ENCODE results near the gene H2AZ1.
A peak's percentile ranks its signal among the peaks of the same experiment; 100 is the strongest.

Gene H2AZ1

GRCh38 chr4:99946356-99947189, 3.5 kb downstream of the H2AZ1 start, which contains the start of gene DNAJB14:
TSS of gene DNAJB14 (minus strand) at chr4:99946618. CDS start at chr4:99946571, 47 bp downstream.
- DNase-seq (ENCODE audit: low read depth in 3 of 3): peak; percentile 62 to 75 (median 66)

DNA sequence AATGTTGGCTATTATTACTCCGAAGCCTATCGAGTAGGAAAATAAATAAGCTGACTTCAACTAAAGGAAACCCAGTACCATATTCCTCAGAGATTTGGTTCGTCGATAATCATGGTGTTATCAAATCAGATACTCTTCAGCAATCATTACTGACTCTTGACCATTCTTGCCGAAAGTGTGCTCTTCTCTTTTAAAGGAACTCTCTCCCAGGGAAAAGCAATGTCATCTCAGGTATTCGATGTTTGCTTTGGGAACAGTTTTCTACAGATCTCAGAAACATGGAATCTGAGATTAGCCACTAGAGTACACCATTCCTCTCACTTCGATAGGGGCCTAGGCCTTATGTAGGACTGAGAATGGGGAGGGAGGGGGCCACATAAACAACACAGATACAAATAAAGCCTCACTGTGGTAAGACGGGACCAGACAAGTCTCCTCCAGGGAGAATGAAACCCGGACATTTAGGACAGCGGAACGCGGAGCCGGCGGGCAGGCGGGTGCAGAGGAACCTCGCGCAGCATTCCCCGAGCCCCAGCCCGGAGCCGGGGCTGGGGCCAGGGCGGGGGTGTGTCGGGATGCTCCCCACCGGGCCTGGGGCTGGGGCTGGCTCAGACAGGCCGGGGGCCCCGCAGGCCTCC, 4.2 kb downstream of the H2AZ1 start:
- peak in 1 of 3 donors; percentile 20 for DNase-seq (ENCODE audit: low read depth in 3 of 3)

DNA sequence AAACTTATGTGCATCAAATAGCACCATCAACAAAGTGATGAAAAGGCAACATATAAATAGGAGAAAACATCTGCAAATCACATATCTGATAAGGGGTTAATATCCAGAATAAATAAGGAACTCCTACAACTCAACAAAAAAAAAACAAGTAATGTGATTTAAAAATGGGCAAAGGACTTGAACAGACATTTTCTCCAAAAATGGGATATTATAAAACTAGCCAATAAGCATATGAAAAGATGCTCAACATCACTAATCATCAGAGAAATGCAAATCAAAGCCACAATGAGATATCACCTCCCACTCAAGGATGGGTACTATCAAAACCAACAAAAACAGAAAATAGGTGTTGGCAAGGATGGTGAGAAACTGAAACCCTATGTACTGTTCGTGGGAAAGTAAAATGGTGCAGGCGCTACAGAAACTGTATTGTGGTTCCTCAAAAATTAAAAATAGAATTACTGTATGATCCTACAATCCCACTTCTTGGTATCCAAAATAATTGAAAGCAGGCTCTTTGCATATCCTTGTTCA, 6.1 kb downstream of the H2AZ1 start:
- DNase-seq (ENCODE audit: low read depth in 3 of 3): no peak

DNA sequence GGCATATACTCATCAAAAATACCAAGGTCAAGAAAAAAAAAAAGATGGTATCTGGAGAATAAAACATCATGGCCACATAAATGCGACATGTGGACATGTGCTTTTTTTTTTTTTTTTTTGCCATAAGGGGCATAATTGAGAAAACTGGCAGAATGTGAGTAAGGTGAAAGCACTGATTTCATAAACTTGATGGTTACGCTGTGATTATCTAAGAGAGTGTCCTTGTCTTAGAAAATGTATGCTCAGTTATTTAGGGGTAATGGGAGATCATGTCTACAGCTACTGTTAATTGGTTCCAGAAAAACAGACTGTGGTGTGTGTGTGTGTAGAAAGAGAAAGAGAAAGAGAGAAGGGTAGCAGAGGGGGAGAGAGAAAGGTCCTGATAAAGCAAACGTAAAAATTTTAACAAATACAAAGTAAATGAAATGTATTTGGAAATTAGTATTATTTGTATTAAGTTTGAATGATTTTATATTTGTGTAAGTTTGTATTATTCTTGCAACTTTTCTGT, 11.8 kb downstream of the H2AZ1 start:
- no peak for DNase-seq (ENCODE audit: low read depth in 3 of 3)

DNA sequence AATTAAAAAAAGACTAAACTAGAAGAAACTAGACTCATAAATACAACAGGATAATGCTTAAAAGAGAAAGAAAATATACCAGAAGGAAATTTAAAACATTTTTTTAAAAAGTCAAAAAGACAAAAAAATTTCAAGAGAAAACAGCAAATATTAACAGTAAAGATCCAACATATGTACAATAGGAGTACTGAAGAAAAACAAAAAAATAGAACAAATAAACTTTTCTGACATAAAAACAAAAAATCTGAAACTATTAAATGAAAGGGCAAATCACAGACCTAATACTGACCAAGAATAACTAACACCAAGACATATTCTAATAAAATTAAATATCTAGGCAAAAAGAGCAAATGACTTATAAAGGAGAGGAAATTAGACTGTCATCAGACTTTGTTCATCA, 15.2 kb downstream of the H2AZ1 start:
- DNase-seq (ENCODE audit: low read depth in 3 of 3): no peak

DNA sequence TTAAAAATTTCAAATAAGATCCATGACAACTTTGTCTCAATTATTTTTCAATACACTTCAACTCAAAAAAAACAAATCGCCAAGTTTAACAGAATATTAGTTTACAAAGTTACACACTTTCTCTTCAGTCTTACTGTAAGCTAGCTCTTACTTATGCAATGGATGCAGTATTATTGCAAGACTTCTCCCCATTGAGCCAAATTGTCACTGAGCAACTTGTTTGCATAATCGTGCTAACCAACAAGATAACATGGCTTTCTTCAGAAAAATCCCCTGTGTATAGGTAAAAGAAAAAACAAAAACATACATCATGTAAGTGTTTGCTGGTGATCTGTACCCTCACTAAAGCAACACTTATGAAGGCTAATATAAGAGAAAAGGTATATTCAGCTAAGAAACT, 22.5 kb downstream of the H2AZ1 start:
- no peak for DNase-seq (ENCODE audit: low read depth in 3 of 3)

- no peak for DNase-seq (ENCODE audit: low read depth in 3 of 3)
Measured at GRCh38 chr4:99921174-99921573, 28.9 kb downstream of the H2AZ1 start.

GRCh38 chr4:99918656-99919055, 31.4 kb downstream of the H2AZ1 start:
- DNase-seq (ENCODE audit: low read depth in 3 of 3): no peak

DNA sequence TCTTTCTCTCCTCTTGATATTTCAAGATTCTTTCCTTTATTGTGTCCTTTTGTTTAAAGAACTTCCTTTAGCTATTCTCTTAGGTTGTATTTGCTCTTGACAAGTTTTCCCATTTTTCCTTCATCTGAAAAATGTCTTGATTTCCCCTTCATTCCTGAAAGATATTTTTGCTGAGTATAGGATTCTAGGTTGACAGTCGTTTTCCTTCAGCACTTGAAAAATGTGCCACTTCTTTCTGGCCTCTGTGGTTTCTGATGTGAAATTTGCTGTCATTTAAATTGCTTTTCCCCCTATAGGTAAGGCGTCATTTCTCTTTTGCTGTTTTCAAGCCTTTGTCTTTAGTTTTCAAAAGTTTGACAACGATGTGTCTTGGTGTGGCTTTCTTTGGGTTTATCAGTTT, 32.5 kb downstream of the H2AZ1 start:
- no peak for DNase-seq (ENCODE audit: low read depth in 3 of 3)

GRCh38 chr4:99915449-99915848, 34.6 kb downstream of the H2AZ1 start:
- DNase-seq (ENCODE audit: low read depth in 3 of 3): no peak

All from stimulated activated CD4-positive, alpha-beta T cell treated with anti-CD3 and anti-CD28 coated beads, TNF-alpha, amount 100 ng/mL, for 48 hours (primary cell).